GM12892 (cell line): ENCODE data around the gene DUSP28.

ENCODE experiments used
- POLR2A ChIP-seq: IDR thresholded peaks from 2 replicates; pipeline ENCODE4 v1.6.1; 2011; ENCODE audit warnings: low read depth, low read length, control low read depth
- POLR2AphosphoS5 ChIP-seq: IDR thresholded peaks from 2 replicates; pipeline ENCODE4 v1.6.1; 2011; ENCODE audit warnings: low read depth, low read length, control low read depth
- TAF1 ChIP-seq: IDR thresholded peaks from 2 replicates; pipeline ENCODE4 v1.6.1; 2011; ENCODE audit warnings: low read depth, mild to moderate bottlenecking, control low read depth, low read length, borderline replicate concordance

DNA sequence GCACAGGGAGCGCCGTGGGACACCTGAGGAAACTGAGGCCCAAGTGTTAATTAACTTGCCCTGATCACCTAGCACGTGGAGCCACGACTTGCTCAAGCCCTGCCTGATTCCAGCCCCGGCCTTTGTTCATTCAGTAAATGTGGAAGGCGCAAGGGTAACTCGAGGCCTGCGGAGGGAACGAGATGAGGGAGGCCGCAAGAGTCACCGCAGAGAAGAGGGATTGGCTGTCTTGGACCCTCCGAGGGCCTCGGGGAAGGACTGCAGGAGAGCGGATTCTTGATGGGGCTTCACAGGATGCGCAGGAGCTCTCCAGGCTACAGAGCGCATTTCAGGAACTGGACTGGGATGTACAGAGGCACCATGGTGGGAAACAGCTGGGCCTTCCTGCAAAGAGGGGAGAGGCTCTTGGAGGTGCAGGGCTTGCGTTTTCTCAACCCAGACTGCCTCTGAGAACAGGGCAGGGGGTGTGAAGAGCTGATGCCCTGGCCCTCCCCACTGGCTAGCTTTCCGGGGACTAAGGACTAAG lies 1.9 kb upstream of the DUSP28 start:
- no peak for TF ChIP-seq POLR2A
- TF ChIP-seq POLR2AphosphoS5: no peak
- no peak for TF ChIP-seq TAF1
